OCI-LY1 (cell line): Measurements from ENCODE around the gene IL17RE.
"Not testable (repeated sequence)": the region's sequence is repeated elsewhere in the genome, so short reads cannot be mapped to it uniquely, and the experiment has no call there.

ENCODE experiments used
- H2AFZ ChIP-seq: fragments of 200-600 bp; sonication (generic), shearing (Covaris generic); 2 replicates; pipeline ENCODE4 v1.6.0; 2014; ENCODE audit warnings: antibody characterized with exemption, mild to moderate bottlenecking, low read length
- H3F3A ChIP-seq: fragments of 200-600 bp; sonication (generic), shearing (Covaris generic); 2 replicates; pipeline ENCODE4 v1.6.0; 2014; ENCODE audit warnings: mild to moderate bottlenecking, antibody characterized with exemption, low read length, moderate library complexity; ENCODE audit not compliant: insufficient read depth
- H3K27ac ChIP-seq: fragments of 200-600 bp; sonication (generic); 2 replicates; pipeline ENCODE4 v1.5.1; 2014; ENCODE audit warnings: low read length, mixed run types, mild to moderate bottlenecking, low read depth; ENCODE audit not compliant: poor library complexity, severe bottlenecking
- H3K27me3 ChIP-seq: fragments of 200-600 bp; sonication (generic); 2 replicates; pipeline ENCODE4 v1.6.0; 2014; ENCODE audit warnings: antibody characterized with exemption, mild to moderate bottlenecking, low read length, moderate library complexity; ENCODE audit not compliant: insufficient read depth
- H3K36me3 ChIP-seq: fragments of 200-600 bp; sonication (generic); 2 replicates; pipeline ENCODE4 v1.6.1; 2014; ENCODE audit warnings: mild to moderate bottlenecking, antibody characterized with exemption, low read length, moderate library complexity, mixed read lengths; ENCODE audit not compliant: insufficient read depth
- H3K4me1 ChIP-seq: fragments of 200-600 bp; sonication (generic); 2 replicates; pipeline ENCODE4 v1.5.1; 2014; ENCODE audit warnings: mild to moderate bottlenecking, low read length, moderate library complexity; ENCODE audit not compliant: insufficient read depth, severe bottlenecking
- H3K4me2 ChIP-seq: fragments of 200-600 bp; sonication (generic), shearing (Covaris generic); 2 replicates; pipeline ENCODE4 v1.6.1; 2014; ENCODE audit warnings: low read length
- H3K4me3 ChIP-seq: fragments of 200-600 bp; sonication (generic); 2 replicates; pipeline ENCODE4 v1.5.1; 2014; ENCODE audit warnings: low read length, low read depth, mild to moderate bottlenecking, mixed read lengths; ENCODE audit not compliant: poor library complexity, severe bottlenecking
- H3K79me2 ChIP-seq: fragments of 200-600 bp; shearing (Covaris generic); 2 replicates; pipeline ENCODE4 v1.6.1; 2016; ENCODE audit warnings: mixed run types, low read length, mixed read lengths; ENCODE audit not compliant: insufficient read depth
- H3K9ac ChIP-seq: fragments of 200-600 bp; sonication (generic), shearing (Covaris generic); 2 replicates; pipeline ENCODE4 v1.6.1; 2014; ENCODE audit warnings: mild to moderate bottlenecking, low read length, mixed read lengths
- H3K9me2 ChIP-seq: fragments of 200-600 bp; sonication (generic), shearing (Covaris generic); 2 replicates; pipeline ENCODE4 v1.6.1; 2014; ENCODE audit warnings: low read depth, mild to moderate bottlenecking, low read length, mixed read lengths
- H3K9me3 ChIP-seq: fragments of 200-600 bp; shearing (Covaris generic); 2 replicates; pipeline ENCODE4 v1.6.1; 2014; ENCODE audit warnings: low read length, mixed read lengths
- H4K20me1 ChIP-seq: fragments of 200-600 bp; sonication (generic), shearing (Covaris generic); 2 replicates; pipeline ENCODE4 v1.6.0; 2016; ENCODE audit warnings: mild to moderate bottlenecking, low read length; ENCODE audit not compliant: insufficient read depth
- EZH2 ChIP-seq: fragments of 200-600 bp; sonication (generic), shearing (Covaris generic); IDR thresholded peaks from 2 replicates; pipeline ENCODE4 v1.8.0; 2017; ENCODE audit warnings: borderline replicate concordance, mixed run types, mild to moderate bottlenecking, antibody characterized with exemption, low read length, moderate library complexity, mixed read lengths
- TF ChIP-seq, protein P1 (sequence below): fragments of 200-600 bp; sonication (generic), shearing (Covaris generic); IDR thresholded peaks from 2 replicates; pipeline ENCODE4 v1.5.1; 2017; ENCODE audit warnings: mild to moderate bottlenecking, antibody characterized with exemption, low read length, moderate library complexity, mixed read lengths

The IL17RE gene

DNA sequence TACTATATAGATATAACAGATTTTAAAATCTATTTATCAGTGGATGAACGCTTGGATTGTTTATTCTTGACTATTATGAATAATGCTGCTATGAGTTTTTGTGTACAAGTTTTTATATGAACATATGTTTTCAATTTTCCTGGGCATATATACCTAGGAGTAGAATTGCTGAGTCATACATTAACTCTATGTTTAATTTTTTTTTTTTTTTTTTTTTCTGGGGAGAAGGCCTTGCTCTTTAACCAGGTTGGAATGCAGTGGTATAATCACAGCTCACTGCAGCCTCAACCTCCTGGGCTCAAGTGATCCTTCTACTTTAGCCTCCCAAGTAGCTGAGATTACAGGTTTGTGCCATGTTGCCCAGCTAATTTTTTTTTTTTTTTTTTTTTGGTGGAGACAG lies 31.7 kb upstream of the IL17RE start:
- Histone ChIP-seq H3K9me2 (no peaks in the 10 kb centered on the region), H2AFZ (no peak overlapping the region), H3K9ac (no peak overlapping the region), H3K27me3 (no peaks in the 10 kb centered on the region), H3K4me2 (no peak overlapping the region), H3K4me3 (no peak overlapping the region), H4K20me1 (no peaks in the 10 kb centered on the region), H3K79me2 (no peaks in the 10 kb centered on the region), H3F3A (no peaks in the 10 kb centered on the region), H3K9me3 (no peaks in the 10 kb centered on the region), H3K27ac (no peak overlapping the region), H3K4me1 (no peaks in the 10 kb centered on the region), H3K36me3 (no peaks in the 10 kb centered on the region)
- TF ChIP-seq, protein P1, sequence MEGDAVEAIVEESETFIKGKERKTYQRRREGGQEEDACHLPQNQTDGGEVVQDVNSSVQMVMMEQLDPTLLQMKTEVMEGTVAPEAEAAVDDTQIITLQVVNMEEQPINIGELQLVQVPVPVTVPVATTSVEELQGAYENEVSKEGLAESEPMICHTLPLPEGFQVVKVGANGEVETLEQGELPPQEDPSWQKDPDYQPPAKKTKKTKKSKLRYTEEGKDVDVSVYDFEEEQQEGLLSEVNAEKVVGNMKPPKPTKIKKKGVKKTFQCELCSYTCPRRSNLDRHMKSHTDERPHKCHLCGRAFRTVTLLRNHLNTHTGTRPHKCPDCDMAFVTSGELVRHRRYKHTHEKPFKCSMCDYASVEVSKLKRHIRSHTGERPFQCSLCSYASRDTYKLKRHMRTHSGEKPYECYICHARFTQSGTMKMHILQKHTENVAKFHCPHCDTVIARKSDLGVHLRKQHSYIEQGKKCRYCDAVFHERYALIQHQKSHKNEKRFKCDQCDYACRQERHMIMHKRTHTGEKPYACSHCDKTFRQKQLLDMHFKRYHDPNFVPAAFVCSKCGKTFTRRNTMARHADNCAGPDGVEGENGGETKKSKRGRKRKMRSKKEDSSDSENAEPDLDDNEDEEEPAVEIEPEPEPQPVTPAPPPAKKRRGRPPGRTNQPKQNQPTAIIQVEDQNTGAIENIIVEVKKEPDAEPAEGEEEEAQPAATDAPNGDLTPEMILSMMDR, result no peak
- no peak for TF ChIP-seq EZH2

DNA sequence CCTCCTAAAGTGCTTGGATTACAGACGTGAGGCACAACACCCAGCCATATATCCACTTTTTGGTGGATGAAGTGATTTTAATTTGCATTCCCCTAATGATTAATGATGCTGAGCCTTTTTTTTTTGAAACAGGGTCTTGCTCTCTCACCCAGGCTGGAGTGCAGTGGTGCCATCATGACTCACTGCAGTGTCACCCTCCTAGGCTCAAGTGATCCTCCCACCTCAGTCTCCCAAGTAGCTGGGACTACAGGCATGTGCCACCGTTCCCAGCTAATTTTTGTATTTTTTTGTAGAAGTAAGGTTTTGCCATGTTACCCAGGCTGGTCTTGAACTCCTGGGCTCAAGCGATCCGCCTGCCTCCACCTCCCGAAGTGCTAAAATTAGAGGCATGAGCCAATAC lies 30.6 kb upstream of the IL17RE start:
- H3K27ac ChIP-seq, H3K4me2 ChIP-seq, H2AFZ ChIP-seq, H3K9me2 ChIP-seq, H3K9ac ChIP-seq, H3K4me3 ChIP-seq, H4K20me1 ChIP-seq, H3K36me3 ChIP-seq, H3K9me3 ChIP-seq, H3K79me2 ChIP-seq, H3K4me1 ChIP-seq, H3K27me3 ChIP-seq, H3F3A ChIP-seq: not testable (repeated sequence)

DNA sequence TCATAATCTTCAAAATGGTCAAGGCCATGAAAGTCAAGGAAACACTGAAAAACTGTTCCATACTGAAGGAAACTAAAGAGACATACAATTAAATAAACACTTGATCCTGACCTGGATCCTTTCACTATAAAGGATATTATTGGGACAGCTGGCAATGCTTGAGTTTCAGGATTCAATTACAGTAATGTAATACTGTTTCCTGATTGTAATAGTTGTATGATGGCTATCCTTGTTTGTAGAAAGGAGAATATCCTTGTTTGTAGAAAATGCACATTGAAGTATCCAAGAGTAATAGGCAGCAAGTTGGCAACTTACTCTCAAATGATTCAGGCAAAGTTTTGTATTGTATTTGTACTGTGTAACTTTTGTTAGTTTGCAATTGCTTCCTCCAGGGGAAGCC lies 27.2 kb upstream of the IL17RE start:
- H3K9me3 ChIP-seq, result no peaks in the 10 kb centered on the region
- H3K9ac ChIP-seq, result no peak overlapping the region
- TF ChIP-seq, protein P1, result no peak
- no peak for TF ChIP-seq EZH2
- no peak overlapping the region for H3K4me2 ChIP-seq
- no peak overlapping the region for H3K4me3 ChIP-seq
- H4K20me1 ChIP-seq, result no peaks in the 10 kb centered on the region
- no peaks in the 10 kb centered on the region for H3K4me1 ChIP-seq
- no peaks in the 10 kb centered on the region for H3K36me3 ChIP-seq
- no peak overlapping the region for H3K27ac ChIP-seq
- no peaks in the 10 kb centered on the region for H3K9me2 ChIP-seq
- no peak overlapping the region for H2AFZ ChIP-seq
- no peaks in the 10 kb centered on the region for H3K79me2 ChIP-seq
- no peaks in the 10 kb centered on the region for H3F3A ChIP-seq
- no peaks in the 10 kb centered on the region for H3K27me3 ChIP-seq

DNA sequence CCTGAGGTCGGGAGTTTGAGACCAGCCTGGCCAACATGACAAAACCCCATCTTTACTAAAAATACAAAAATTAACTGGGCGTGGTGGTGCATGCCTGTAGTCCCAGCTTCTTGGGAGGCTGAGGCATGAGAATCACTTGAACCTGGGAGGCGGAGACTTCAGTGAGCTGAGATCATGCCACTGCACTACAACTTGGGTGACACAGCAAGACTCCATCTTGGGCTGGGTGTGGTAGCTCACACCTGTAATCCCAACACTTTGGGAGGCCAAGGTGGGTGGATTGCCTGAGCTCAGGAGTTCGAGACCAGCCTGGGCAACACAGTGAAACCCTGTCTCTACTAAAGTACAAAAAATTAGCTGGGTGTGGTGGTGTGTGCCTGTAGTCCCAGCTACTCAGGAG lies 26.4 kb upstream of the IL17RE start:
- H4K20me1 ChIP-seq, H3F3A ChIP-seq, H3K27me3 ChIP-seq, H2AFZ ChIP-seq, H3K4me3 ChIP-seq, H3K36me3 ChIP-seq, H3K4me1 ChIP-seq, H3K27ac ChIP-seq, H3K9ac ChIP-seq, H3K4me2 ChIP-seq, H3K79me2 ChIP-seq, H3K9me3 ChIP-seq, H3K9me2 ChIP-seq: not testable (repeated sequence)
